Activated CD4-positive, alpha-beta T cell treated with anti-CD3 and anti-CD28 coated beads for 4 hours (primary cell): Measurements from ENCODE around the gene ANKRD7.

Experiments
- DNase-seq, 2 donors: peaks; one replicate each; pipeline ENCODE4 v3.0.0-alpha.2; 2020

ANKRD7 gene

GRCh38 chr7:118224521-118224920, at the start of gene ANKRD7:
Gene ANKRD7, plus strand, starts transcription at chr7:118224704. Its CDS starts 127 bp downstream, at chr7:118224831.
- DNase-seq = no peak

- DNase-seq = no peak
These were observed 48.8 kb upstream of the ANKRD7 start for GRCh38 chr7:118175740-118176139.

- no peak for DNase-seq
These were observed 45.3 kb upstream of the ANKRD7 start for GRCh38 chr7:118179191-118179590.

GRCh38 chr7:118182593-118183427, 41.7 kb upstream of the ANKRD7 start:
- DNase-seq = no peak

GRCh38 chr7:118183428-118183785, 41.1 kb upstream of the ANKRD7 start:
- no peak for DNase-seq

- peak; percentile 95 to 96 for DNase-seq
These were observed 40.5 kb upstream of the ANKRD7 start, which contains the start of gene LSM8 for GRCh38 chr7:118183786-118184564. Gene LSM8, plus strand, starts transcription at chr7:118184164. Its CDS starts 60 bp downstream, at chr7:118184224.

- no peak for DNase-seq
These were observed 40.0 kb upstream of the ANKRD7 start for GRCh38 chr7:118184565-118184940.

GRCh38 chr7:118185163-118185860, 39.2 kb upstream of the ANKRD7 start:
- no peak for DNase-seq

GRCh38 chr7:118186501-118186900, 38.0 kb upstream of the ANKRD7 start:
- DNase-seq = no peak

GRCh38 chr7:118194571-118194970, 29.9 kb upstream of the ANKRD7 start:
- no peak for DNase-seq

- DNase-seq = peak; percentile 54 to 66
These were observed 28.5 kb upstream of the ANKRD7 start for GRCh38 chr7:118195837-118196474.

GRCh38 chr7:118202061-118202460, 22.4 kb upstream of the ANKRD7 start:
- DNase-seq = no peak

- peak; percentile 62 to 66 for DNase-seq
These were observed 10.3 kb upstream of the ANKRD7 start for GRCh38 chr7:118214051-118214832.

- DNase-seq = no peak
These were observed 9.7 kb upstream of the ANKRD7 start for GRCh38 chr7:118214833-118215182.

- DNase-seq = no peak
These were observed 7.3 kb upstream of the ANKRD7 start for GRCh38 chr7:118217210-118217619.

- DNase-seq = no peak
These were observed 5.9 kb upstream of the ANKRD7 start for GRCh38 chr7:118218413-118219156.

- no peak for DNase-seq
These were observed 5.4 kb upstream of the ANKRD7 start for GRCh38 chr7:118219157-118219512.

- DNase-seq = no peak
These were observed 3.9 kb upstream of the ANKRD7 start for GRCh38 chr7:118220583-118220982.

GRCh38 chr7:118222591-118222990, 1.9 kb upstream of the ANKRD7 start:
- no peak for DNase-seq

GRCh38 chr7:118232837-118233236, 8.3 kb downstream of the ANKRD7 start:
- no peak for DNase-seq

- DNase-seq = no peak
These were observed 9.3 kb downstream of the ANKRD7 start for GRCh38 chr7:118233799-118234198.

GRCh38 chr7:118239014-118239413, 14.5 kb downstream of the ANKRD7 start:
- no peak for DNase-seq
